H1 (cell line): ENCODE measurements around the gene LRBA. TPM values are rescaled to one million over a fixed set of nuclear protein-coding genes. Genes with fewer than 3 reads are reported as not detected.

Source experiments
- CTCF ChIA-PET: fragments of 300-600 bp; sonication (Branson Sonifier 250); formaldehyde crosslinking; loops from one replicate; lab custom pipeline; 2021; ENCODE audit not compliant: partially characterized antibody; lab: Charles Lee
- POLR2A ChIA-PET: fragments of 300-600 bp; sonication (Branson Sonifier 250); formaldehyde crosslinking; loops from one replicate; lab custom pipeline; 2021; ENCODE audit warnings: inconsistent platforms; ENCODE audit not compliant: partially characterized antibody; lab: Charles Lee
- DNase-seq, 2 experiments: peaks; one replicate each; pipeline versions ENCODE4 v3.0.0 to v3.0.0-alpha.2; 2010 to 2022; ENCODE audit warnings: low spot score in 2 of 2, low read depth in 1 of 2, mixed read lengths in 1 of 2
- FAIRE-seq: peaks from 2 replicates; lab custom pipeline; 2011; peaks lifted over from hg19 to GRCh38; lab: Jason Lieb, UNC
- H2AFZ ChIP-seq: 2 replicates; pipeline ENCODE4 v1.8.1; 2012; ENCODE audit warnings: low read length, inconsistent platforms
- H2AK5ac ChIP-seq: 2 replicates; pipeline ENCODE4 v1.6.1; 2013; ENCODE audit warnings: low read depth, low read length
- H2BK120ac ChIP-seq: replicated peaks from 2 replicates; pipeline ENCODE3; 2013; ENCODE audit warnings: low read depth, low read length, inconsistent platforms
- H2BK12ac ChIP-seq: 2 replicates; pipeline ENCODE4 v1.6.1; 2013; ENCODE audit warnings: low read depth, low read length
- H2BK15ac ChIP-seq: 2 replicates; pipeline ENCODE4 v1.6.1; 2013; ENCODE audit warnings: low read length
- H2BK20ac ChIP-seq: 2 replicates; pipeline ENCODE4 v1.6.1; 2013; ENCODE audit warnings: low read length
- H2BK5ac ChIP-seq: 2 replicates; pipeline ENCODE4 v1.6.1; 2013; ENCODE audit warnings: low read depth, low read length
- H3K14ac ChIP-seq: 2 replicates; pipeline ENCODE4 v1.6.1; 2013; ENCODE audit warnings: inconsistent platforms; ENCODE audit not compliant: insufficient read length
- H3K18ac ChIP-seq: 2 replicates; pipeline ENCODE4 v1.6.1; 2013; ENCODE audit warnings: low read length; ENCODE audit errors: extremely low read depth
- H3K23ac ChIP-seq: 2 replicates; pipeline ENCODE4 v1.6.1; 2013; ENCODE audit warnings: inconsistent platforms; ENCODE audit not compliant: insufficient read length
- H3K23me2 ChIP-seq: 2 replicates; pipeline ENCODE4 v1.6.1; 2013; ENCODE audit warnings: low read depth, low read length
- H3K27ac ChIP-seq: 2 replicates; pipeline ENCODE4 v1.6.1; 2011; ENCODE audit warnings: low read depth, low read length, inconsistent platforms
- H3K27me3 ChIP-seq, 4 experiments: replicated peaks in 1 of 4; 1 replicate in 1 of 4; 2 replicates in 3 of 4; pipeline versions ENCODE4 v1.6.1 to v1.8.1; 2011 to 2013; ENCODE audit warnings: low read length in 3 of 4, mild to moderate bottlenecking in 3 of 4, inconsistent platforms in 2 of 4, mixed read lengths in 2 of 4, moderate library complexity in 1 of 4; ENCODE audit not compliant: control insufficient read depth in 3 of 4, insufficient read depth in 3 of 4; ENCODE audit errors: extremely low read depth in 1 of 4
- H3K36me3 ChIP-seq, 4 experiments: 2 replicates each; pipeline versions ENCODE4 v1.6.1 to v1.8.1; 2011 to 2013; ENCODE audit warnings: mild to moderate bottlenecking in 4 of 4, low read length in 3 of 4, moderate library complexity in 2 of 4, control low read depth in 1 of 4, inconsistent platforms in 1 of 4; ENCODE audit not compliant: insufficient read depth in 4 of 4, control insufficient read depth in 2 of 4
- H3K4ac ChIP-seq: replicated peaks from 2 replicates; pipeline ENCODE3; 2013; ENCODE audit warnings: low read length, low read depth, mixed read lengths, inconsistent platforms; ENCODE audit not compliant: insufficient read length
- H3K4me1 ChIP-seq, 4 experiments: replicated peaks in 1 of 4; 1 replicate in 1 of 4; 2 replicates in 3 of 4; pipeline versions ENCODE4 v1.6.1 to v1.8.1; 2011 to 2013; ENCODE audit warnings: low read length in 3 of 4, inconsistent platforms in 2 of 4, mixed read lengths in 1 of 4; ENCODE audit not compliant: insufficient read depth in 4 of 4, control insufficient read depth in 3 of 4
- H3K4me2 ChIP-seq, 2 experiments: 2 replicates each; pipeline versions ENCODE4 v1.6.1 to v1.8.1; 2011 to 2013; ENCODE audit warnings: low read depth in 2 of 2, low read length in 2 of 2, control low read depth in 1 of 2, inconsistent platforms in 1 of 2, mild to moderate bottlenecking in 1 of 2; ENCODE audit not compliant: insufficient read depth in 1 of 2
- H3K4me3 ChIP-seq, 4 experiments: fragments of 200-600, 300-600 bp in 1 of 4; sonication (generic), shearing (Covaris generic), sonication (Bioruptor Twin) in 1 of 4; 2 replicates each; pipeline versions ENCODE4 v1.5.1 to v1.8.1; 2011 to 2016; ENCODE audit warnings: low read length in 4 of 4, low read depth in 3 of 4, control low read depth in 2 of 4, inconsistent platforms in 2 of 4, mild to moderate bottlenecking in 2 of 4, mixed read lengths in 1 of 4, moderate library complexity in 1 of 4; ENCODE audit not compliant: insufficient read depth in 2 of 4; ENCODE audit errors: extremely low read depth in 1 of 4
- H3K56ac ChIP-seq: replicated peaks from 2 replicates; pipeline ENCODE3; 2013; ENCODE audit warnings: low read depth, mild to moderate bottlenecking, mixed read lengths, low read length, inconsistent platforms; ENCODE audit not compliant: insufficient read length
- H3K79me1 ChIP-seq: 2 replicates; pipeline ENCODE4 v1.6.1; 2013; ENCODE audit warnings: low read depth, low read length, control low read depth
- H3K79me2 ChIP-seq, 2 experiments: 2 replicates each; pipeline versions ENCODE4 v1.6.1 to v1.8.1; 2012 to 2013; ENCODE audit warnings: low read length in 2 of 2, mild to moderate bottlenecking in 2 of 2, inconsistent platforms in 1 of 2; ENCODE audit not compliant: insufficient read depth in 2 of 2, control insufficient read depth in 1 of 2
- H3K9ac ChIP-seq, 4 experiments: replicated peaks in 1 of 4; 1 replicate in 1 of 4; 2 replicates in 3 of 4; pipeline versions ENCODE4 v1.6.1 to v1.8.1; 2011 to 2013; ENCODE audit warnings: low read depth in 3 of 4, low read length in 3 of 4, control low read depth in 2 of 4, mild to moderate bottlenecking in 2 of 4, moderate library complexity in 2 of 4, inconsistent platforms in 1 of 4; ENCODE audit errors: extremely low read depth in 1 of 4
- H3K9me3 ChIP-seq, 2 experiments: 2 replicates each; pipeline versions ENCODE4 v1.6.1 to v1.8.1; 2012 to 2013; ENCODE audit warnings: mild to moderate bottlenecking in 2 of 2, moderate library complexity in 2 of 2, control low read depth in 1 of 2, inconsistent platforms in 1 of 2, low read depth in 1 of 2, low read length in 1 of 2, mixed read lengths in 1 of 2; ENCODE audit not compliant: insufficient read depth in 2 of 2
- H4K20me1 ChIP-seq, 2 experiments: replicated peaks in 1 of 2; 2 replicates each; pipeline versions ENCODE3 to v1.8.1; 2011 to 2013; ENCODE audit warnings: inconsistent platforms in 2 of 2, low read length in 2 of 2, mild to moderate bottlenecking in 1 of 2; ENCODE audit not compliant: insufficient read depth in 2 of 2, control insufficient read depth in 1 of 2
- H4K5ac ChIP-seq: 2 replicates; pipeline ENCODE4 v1.6.1; 2013; ENCODE audit warnings: low read length, low read depth, mixed read lengths, inconsistent platforms; ENCODE audit not compliant: insufficient read length
- H4K8ac ChIP-seq: 2 replicates; pipeline ENCODE4 v1.8.0; 2013; ENCODE audit warnings: mild to moderate bottlenecking, moderate library complexity, low read length, inconsistent platforms; ENCODE audit not compliant: insufficient read depth; ENCODE audit errors: extremely low read depth
- H4K91ac ChIP-seq: replicated peaks from 2 replicates; pipeline ENCODE3; 2013; ENCODE audit warnings: low read length, mixed read lengths, inconsistent platforms; ENCODE audit not compliant: insufficient read length
- ASH2L ChIP-seq: fragments of 200-600, 300-600 bp; sonication (generic); IDR thresholded peaks from one replicate; pipeline ENCODE4 v1.7.1; 2017; ENCODE audit warnings: low read length
- CBX8 ChIP-seq: fragments of 300-800, 300-1000 bp; sonication (generic); IDR thresholded peaks from 2 replicates; pipeline ENCODE4 v1.7.1; 2016; ENCODE audit warnings: low read depth, low read length, borderline replicate concordance
- EGR1 ChIP-seq: IDR thresholded peaks from 2 replicates; pipeline ENCODE4 v1.6.1; 2011; ENCODE audit warnings: low read depth, low read length, borderline replicate concordance
- GTF2F1 ChIP-seq: IDR thresholded peaks from 2 replicates; pipeline ENCODE4 v1.6.1; 2012; ENCODE audit warnings: low read depth, low read length, improper control_type of control experiment, borderline replicate concordance
- JUND ChIP-seq: IDR thresholded peaks from 2 replicates; pipeline ENCODE4 v1.6.1; 2011; ENCODE audit warnings: mild to moderate bottlenecking, improper control_type of control experiment, low read length
- POLR2A ChIP-seq, 2 experiments: IDR thresholded peaks; 1 replicate in 1 of 2; 2 replicates in 1 of 2; pipeline ENCODE4 v1.6.1; 2011; ENCODE audit warnings: low read depth in 2 of 2, low read length in 2 of 2, mild to moderate bottlenecking in 2 of 2; ENCODE audit errors: control extremely low read depth in 1 of 2
- POU5F1 ChIP-seq: IDR thresholded peaks from 2 replicates; pipeline ENCODE4 v1.6.1; 2011; ENCODE audit warnings: low read depth, mild to moderate bottlenecking, low read length, moderate library complexity
- RNF2 ChIP-seq: fragments of 200-900, 300-1000 bp; sonication (generic); IDR thresholded peaks from 2 replicates; pipeline ENCODE4 v1.7.1; 2016; ENCODE audit warnings: borderline replicate concordance, low read depth, mild to moderate bottlenecking, antibody characterized with exemption, low read length; ENCODE audit not compliant: poor library complexity, severe bottlenecking; ENCODE audit errors: missing control alignments
- SUZ12 ChIP-seq: fragments of 200-600 bp; sonication (generic); IDR thresholded peaks from 2 replicates; pipeline ENCODE4 v1.6.1; 2012; ENCODE audit warnings: mild to moderate bottlenecking, inconsistent platforms, low read length, moderate library complexity, mixed read lengths
- USF2 ChIP-seq: IDR thresholded peaks from 2 replicates; pipeline ENCODE4 v1.6.1; 2011; ENCODE audit warnings: low read length, improper control_type of control experiment
- ZNF274 ChIP-seq: IDR thresholded peaks from 2 replicates; pipeline ENCODE4 v1.7.0; 2012; ENCODE audit warnings: low read length, borderline replicate concordance; ENCODE audit errors: extremely low read depth
- WGBS, 2 experiments: shearing (Covaris generic) in 1 of 2; methylation state at CpG; one replicate each; pipeline versions ENCODE4 v1.1.6 to v1.1.7; 2013 to 2015; ENCODE audit warnings: low lambda C conversion rate in 2 of 2, mixed read lengths in 2 of 2, inconsistent platforms in 1 of 2, low coverage in 1 of 2, missing lambda C conversion rate in 1 of 2; ENCODE audit not compliant: insufficient replicate concordance in 2 of 2, insufficient coverage in 1 of 2, insufficient read length in 1 of 2; ENCODE audit errors: extremely low coverage in 1 of 2, missing lambda C conversion rate in 1 of 2; 5-methylcytosine and 5-hydroxymethylcytosine counted together
- polyA plus RNA-seq, 7 experiments: library from polyadenylated mRNA; depleted of rRNA in 3 of 7; stranded (reverse) in 5 of 7; unstranded in 2 of 7; fragments of >200 nt in 5 of 7; fragments of 200-250 nt in 2 of 7; gene quantifications; 1 replicate in 5 of 7; 2 replicates in 1 of 7; 4 replicates in 1 of 7; pipeline versions ENCODE4 v1.2.1 to v1.2.3, GENCODE V29; 2011 to 2013; ENCODE audit warnings: missing spikeins in 2 of 7, mixed read lengths in 2 of 7
- total RNA-seq: library from RNA; stranded (reverse); fragmentation: NEBNext Ultra II Directional; extraction: Animal tissue kit (Norgen Biotek cat#: 25700); gene quantifications from 2 replicates; pipeline ENCODE4 v1.2.1, GENCODE V29; 2021

The LRBA gene
- total and polyA plus RNA-seq, 2 of the 8 experiments (the other 6 are each of a cell fraction or from before 2014, with no cell fraction given): 54.6 to 83.2 TPM

GRCh38 chr4:150423503-150423902, 591.6 kb downstream of the LRBA start:
- H4K20me1 ChIP-seq: no peaks in the 10 kb centered on the region
- no peak overlapping the region for H4K91ac ChIP-seq
- H4K8ac ChIP-seq: no peak overlapping the region
- H3K36me3 ChIP-seq: no peaks in the 10 kb centered on the region
- no peaks in the 10 kb centered on the region for H3K23me2 ChIP-seq
- no peak overlapping the region for H3K23ac ChIP-seq
- H2BK5ac ChIP-seq: no peak overlapping the region
- no peak overlapping the region for H3K4me3 ChIP-seq
- H2AFZ ChIP-seq: no peak overlapping the region
- WGBS, 2 experiments: 91% methylated on average over 12 of the region's 12 CpGs; no CpG with 5 or more reads in 1 of the 2 experiments
- H3K18ac ChIP-seq: no peak overlapping the region
- no peak overlapping the region for H2BK15ac ChIP-seq
- no peaks in the 10 kb centered on the region for H3K79me2 ChIP-seq
- H3K56ac ChIP-seq: no peak overlapping the region
- H3K9ac ChIP-seq: no peak overlapping the region
- H3K4me1 ChIP-seq: no peaks in the 10 kb centered on the region
- H2BK12ac ChIP-seq: no peak overlapping the region
- no peaks in the 10 kb centered on the region for H3K9me3 ChIP-seq
- H3K14ac ChIP-seq: no peak overlapping the region
- no peaks in the 10 kb centered on the region for H3K79me1 ChIP-seq
- H2BK20ac ChIP-seq: no peak overlapping the region
- ChIA-PET CTCF (interaction anchor here (1.0 kb wide), 1 partner anchor 125 kb away, joined by 3 read pairs; no protein-coding TSS in a partner anchor), POLR2A (no interaction called here)
- no peak overlapping the region for H3K4me2 ChIP-seq
- no peak for FAIRE-seq
- H2AK5ac ChIP-seq: no peak overlapping the region
- no peaks in the 10 kb centered on the region for H3K27me3 ChIP-seq
- no peak overlapping the region for H3K27ac ChIP-seq
- no peak overlapping the region for H3K4ac ChIP-seq
- DNase-seq: no peak
- TF ChIP-seq POLR2A (IDR thresholded peaks at IDR 0.05; ENCODE audit: control extremely low read depth in 1 of 2, low read depth in 2 of 2, low read length in 2 of 2): no peak
- TF ChIP-seq GTF2F1: no peak
- TF ChIP-seq ASH2L: no peak
- TF ChIP-seq POU5F1: no peak
- TF ChIP-seq USF2: no peak
- TF ChIP-seq SUZ12: no peak
- no peak for TF ChIP-seq RNF2
- no peak for TF ChIP-seq ZNF274
- no peak for TF ChIP-seq EGR1
- no peak for TF ChIP-seq CBX8
- TF ChIP-seq JUND: no peak
- H2BK120ac ChIP-seq: no peak overlapping the region
- no peak overlapping the region for H4K5ac ChIP-seq
